Measurements from ENCODE around the gene MMEL1.

Gene MMEL1

GRCh38 chr1:2612591-2613365, 20.0 kb downstream of the MMEL1 start:
- H3K4me3 ChIP-seq (ENCODE audit: low read length): no peak overlapping the region
- H3K4me1 ChIP-seq (ENCODE audit: control insufficient read depth, insufficient read depth, low read length): peaks cover 7% of the 10 kb centered on the region
- no peaks in the 10 kb centered on the region for H3K36me3 ChIP-seq (ENCODE audit: control insufficient read depth, insufficient read depth, low read length)
- no peak overlapping the region for H3K9ac ChIP-seq (ENCODE audit: low read length)
- peaks cover 6% of the 10 kb centered on the region for H3K27me3 ChIP-seq (ENCODE audit: control insufficient read depth, insufficient read depth, low read length)
- no peaks in the 10 kb centered on the region for H3K9me3 ChIP-seq (ENCODE audit: control insufficient read depth, low read length)

- H3K9ac ChIP-seq (ENCODE audit: low read length): no peak overlapping the region
- no peaks in the 10 kb centered on the region for H3K36me3 ChIP-seq (ENCODE audit: control insufficient read depth, insufficient read depth, low read length)
- H3K4me1 ChIP-seq (ENCODE audit: control insufficient read depth, insufficient read depth, low read length): peaks cover 7% of the 10 kb centered on the region
- H3K9me3 ChIP-seq (ENCODE audit: control insufficient read depth, low read length): no peaks in the 10 kb centered on the region
- no peak overlapping the region for H3K4me3 ChIP-seq (ENCODE audit: low read length)
- peaks cover 6% of the 10 kb centered on the region for H3K27me3 ChIP-seq (ENCODE audit: control insufficient read depth, insufficient read depth, low read length)
Measured at GRCh38 chr1:2611621-2612437, 21.0 kb downstream of the MMEL1 start.

GRCh38 chr1:2611031-2611501, 21.8 kb downstream of the MMEL1 start:
- no peaks in the 10 kb centered on the region for H3K9me3 ChIP-seq (ENCODE audit: control insufficient read depth, low read length)
- H3K9ac ChIP-seq (ENCODE audit: low read length): no peak overlapping the region
- no peak overlapping the region for H3K4me3 ChIP-seq (ENCODE audit: low read length)
- peaks cover 6% of the 10 kb centered on the region for H3K27me3 ChIP-seq (ENCODE audit: control insufficient read depth, insufficient read depth, low read length)
- H3K36me3 ChIP-seq (ENCODE audit: control insufficient read depth, insufficient read depth, low read length): no peaks in the 10 kb centered on the region
- H3K4me1 ChIP-seq (ENCODE audit: control insufficient read depth, insufficient read depth, low read length): peaks cover 7% of the 10 kb centered on the region

- Histone ChIP-seq H3K9me3 (ENCODE audit: control insufficient read depth, low read length) (no peaks in the 10 kb centered on the region), H3K9ac (ENCODE audit: low read length) (no peak overlapping the region), H3K4me3 (ENCODE audit: low read length) (no peak overlapping the region), H3K36me3 (ENCODE audit: control insufficient read depth, insufficient read depth, low read length) (no peaks in the 10 kb centered on the region), H3K27me3 (ENCODE audit: control insufficient read depth, insufficient read depth, low read length) (peaks cover 6% of the 10 kb centered on the region), H3K4me1 (ENCODE audit: control insufficient read depth, insufficient read depth, low read length) (peaks cover 7% of the 10 kb centered on the region)
Measured at GRCh38 chr1:2610036-2610959, 22.5 kb downstream of the MMEL1 start.

- H3K9ac ChIP-seq (ENCODE audit: low read length): no peak overlapping the region
- H3K4me3 ChIP-seq (ENCODE audit: low read length): no peak overlapping the region
- no peaks in the 10 kb centered on the region for H3K9me3 ChIP-seq (ENCODE audit: control insufficient read depth, low read length)
- H3K27me3 ChIP-seq (ENCODE audit: control insufficient read depth, insufficient read depth, low read length): peaks cover 6% of the 10 kb centered on the region
- H3K36me3 ChIP-seq (ENCODE audit: control insufficient read depth, insufficient read depth, low read length): no peaks in the 10 kb centered on the region
- peaks cover 7% of the 10 kb centered on the region for H3K4me1 ChIP-seq (ENCODE audit: control insufficient read depth, insufficient read depth, low read length)
Measured at GRCh38 chr1:2609319-2610035, 23.3 kb downstream of the MMEL1 start.

DNA sequence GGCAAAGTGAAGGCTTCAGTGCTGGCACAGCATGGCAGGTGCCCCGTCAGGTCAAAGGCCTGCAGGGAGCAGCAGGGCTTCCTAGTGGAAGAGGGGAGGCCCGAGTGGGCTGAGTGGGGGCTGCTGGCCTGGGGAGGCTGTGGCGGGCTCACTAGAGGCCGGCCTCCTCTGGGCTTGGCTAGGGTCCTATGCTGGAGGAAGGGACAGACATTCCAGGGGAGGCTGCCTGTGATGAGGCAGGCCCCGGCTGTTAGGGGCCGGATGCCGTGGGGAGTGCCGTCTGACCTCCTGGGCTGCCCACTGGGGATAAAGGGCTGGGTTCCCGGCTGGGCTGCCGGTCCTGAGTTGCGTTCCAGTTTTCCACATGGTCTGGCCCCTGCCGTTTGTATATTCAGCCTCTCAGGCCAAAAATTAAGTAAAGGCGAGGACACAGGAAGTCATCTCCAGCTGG, 25.1 kb downstream of the MMEL1 start:
- H3K27me3 ChIP-seq (ENCODE audit: control insufficient read depth, insufficient read depth, low read length): peaks cover 6% of the 10 kb centered on the region
- H3K9ac ChIP-seq (ENCODE audit: low read length): no peak overlapping the region
- no peak overlapping the region for H3K4me3 ChIP-seq (ENCODE audit: low read length)
- no peaks in the 10 kb centered on the region for H3K36me3 ChIP-seq (ENCODE audit: control insufficient read depth, insufficient read depth, low read length)
- no peaks in the 10 kb centered on the region for H3K9me3 ChIP-seq (ENCODE audit: control insufficient read depth, low read length)
- H3K4me1 ChIP-seq (ENCODE audit: control insufficient read depth, insufficient read depth, low read length): peaks cover 7% of the 10 kb centered on the region

DNA sequence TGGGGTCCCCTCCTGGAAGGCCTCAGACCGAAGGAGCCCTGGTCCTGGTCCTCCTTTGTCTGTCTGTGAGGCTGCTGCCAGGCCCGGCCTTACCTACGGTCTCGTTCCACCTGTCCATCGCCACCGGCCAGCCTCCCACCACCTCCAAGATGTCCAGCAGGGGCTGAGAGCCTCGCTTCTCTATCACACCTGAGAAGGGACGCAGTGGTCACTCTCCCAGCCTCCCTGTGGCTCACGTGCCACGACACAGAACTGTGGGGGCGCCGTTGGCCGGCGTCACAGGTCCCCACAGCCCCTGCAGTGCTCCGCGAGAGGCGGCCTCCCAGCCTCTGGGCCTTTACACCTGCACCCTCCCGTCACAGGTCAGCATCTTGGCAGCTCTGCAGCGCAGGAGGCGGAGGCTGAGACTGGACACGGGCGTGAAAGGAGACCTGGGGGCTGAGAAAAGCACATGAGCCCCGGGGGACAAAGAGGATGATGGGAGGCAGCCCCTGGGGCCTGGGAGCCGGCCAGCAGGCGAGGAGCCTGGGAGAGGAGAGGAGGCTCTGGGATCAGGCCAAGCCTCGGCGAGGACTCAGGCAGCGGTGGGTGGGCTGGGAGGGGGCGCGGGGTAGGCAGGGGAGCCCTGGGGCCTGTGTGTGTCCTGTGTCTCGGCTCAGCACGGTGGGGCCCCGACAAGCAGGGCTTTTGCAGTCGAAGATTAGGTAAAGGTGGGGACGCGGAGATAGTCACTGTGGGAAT, 25.8 kb downstream of the MMEL1 start:
- no peak overlapping the region for H3K4me3 ChIP-seq (ENCODE audit: low read length)
- H3K36me3 ChIP-seq (ENCODE audit: control insufficient read depth, insufficient read depth, low read length): no peaks in the 10 kb centered on the region
- H3K27me3 ChIP-seq (ENCODE audit: control insufficient read depth, insufficient read depth, low read length): peaks cover 6% of the 10 kb centered on the region
- H3K4me1 ChIP-seq (ENCODE audit: control insufficient read depth, insufficient read depth, low read length): peaks cover 7% of the 10 kb centered on the region
- no peaks in the 10 kb centered on the region for H3K9me3 ChIP-seq (ENCODE audit: control insufficient read depth, low read length)
- H3K9ac ChIP-seq (ENCODE audit: low read length): no peak overlapping the region

- peaks cover 6% of the 10 kb centered on the region for H3K27me3 ChIP-seq (ENCODE audit: control insufficient read depth, insufficient read depth, low read length)
- peaks cover 7% of the 10 kb centered on the region for H3K4me1 ChIP-seq (ENCODE audit: control insufficient read depth, insufficient read depth, low read length)
- no peaks in the 10 kb centered on the region for H3K36me3 ChIP-seq (ENCODE audit: control insufficient read depth, insufficient read depth, low read length)
- H3K9ac ChIP-seq (ENCODE audit: low read length): no peak overlapping the region
- no peaks in the 10 kb centered on the region for H3K9me3 ChIP-seq (ENCODE audit: control insufficient read depth, low read length)
- no peak overlapping the region for H3K4me3 ChIP-seq (ENCODE audit: low read length)
Measured at GRCh38 chr1:2606396-2606880, 26.4 kb downstream of the MMEL1 start.

GRCh38 chr1:2605509-2606395, 27.1 kb downstream of the MMEL1 start:
- no peaks in the 10 kb centered on the region for H3K36me3 ChIP-seq (ENCODE audit: control insufficient read depth, insufficient read depth, low read length)
- peaks cover 6% of the 10 kb centered on the region for H3K27me3 ChIP-seq (ENCODE audit: control insufficient read depth, insufficient read depth, low read length)
- H3K9me3 ChIP-seq (ENCODE audit: control insufficient read depth, low read length): no peaks in the 10 kb centered on the region
- H3K4me3 ChIP-seq (ENCODE audit: low read length): no peak overlapping the region
- peaks cover 3% of the 10 kb centered on the region for H3K4me1 ChIP-seq (ENCODE audit: control insufficient read depth, insufficient read depth, low read length)
- no peak overlapping the region for H3K9ac ChIP-seq (ENCODE audit: low read length)

- Histone ChIP-seq H3K36me3 (ENCODE audit: control insufficient read depth, insufficient read depth, low read length) (no peaks in the 10 kb centered on the region), H3K27me3 (ENCODE audit: control insufficient read depth, insufficient read depth, low read length) (no peaks in the 10 kb centered on the region), H3K4me1 (ENCODE audit: control insufficient read depth, insufficient read depth, low read length) (no peaks in the 10 kb centered on the region), H3K9me3 (ENCODE audit: control insufficient read depth, low read length) (no peaks in the 10 kb centered on the region), H3K4me3 (ENCODE audit: low read length) (no peak overlapping the region), H3K9ac (ENCODE audit: low read length) (no peak overlapping the region)
Measured at GRCh38 chr1:2604844-2605508, 27.8 kb downstream of the MMEL1 start.

Measured in mucosa of stomach (tissue), 1 donor.